ENCODE measurements around the gene NR6A1. TPM values are rescaled to one million over a fixed set of nuclear protein-coding genes. Genes with fewer than 3 reads are reported as not detected.
"Not testable (repeated sequence)": the region's sequence is repeated elsewhere in the genome, so short reads cannot be mapped to it uniquely, and the experiment has no call there.

The NR6A1 gene
- polyA plus RNA-seq, 3 donors, result 0.13 to 0.61 (median 0.22) TPM

DNA sequence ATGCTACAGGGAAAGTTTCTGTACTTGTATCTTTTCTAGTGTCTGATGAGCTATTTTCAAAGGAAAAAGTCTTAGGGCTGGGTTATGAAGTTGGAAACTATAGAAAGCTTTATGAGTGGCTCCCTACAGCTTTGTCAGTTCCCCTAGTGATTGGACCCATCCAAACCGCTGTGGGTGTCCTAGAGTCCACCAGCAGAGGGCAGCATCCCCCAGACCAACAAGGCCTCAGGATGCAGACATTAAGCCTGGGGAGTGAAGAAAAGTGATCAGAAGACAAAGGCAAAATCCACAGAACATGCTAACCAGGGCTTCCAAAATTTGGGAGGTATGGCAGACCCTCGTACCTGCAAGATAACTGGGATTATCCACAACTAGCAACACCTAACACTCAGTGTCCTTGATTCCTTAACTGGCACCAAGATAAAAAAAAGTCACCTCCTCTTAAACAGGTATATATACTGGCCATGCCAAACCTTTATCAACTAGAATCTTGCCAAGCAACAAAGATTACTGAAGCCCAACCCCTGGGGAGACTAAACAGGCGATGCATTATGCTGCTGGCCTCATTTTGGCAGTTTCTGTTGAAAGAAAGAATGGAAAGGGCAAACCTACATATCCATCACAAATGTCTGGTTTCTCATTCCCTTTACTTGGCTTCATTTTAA lies 153.5 kb downstream of the NR6A1 start:
- no peak overlapping the region for H3K27ac ChIP-seq (ENCODE audit: low read depth, low read length)
- WGBS, 3 donors, result 9 to 30% (median 21%) methylated on average over 3 of the region's 3 CpGs

DNA sequence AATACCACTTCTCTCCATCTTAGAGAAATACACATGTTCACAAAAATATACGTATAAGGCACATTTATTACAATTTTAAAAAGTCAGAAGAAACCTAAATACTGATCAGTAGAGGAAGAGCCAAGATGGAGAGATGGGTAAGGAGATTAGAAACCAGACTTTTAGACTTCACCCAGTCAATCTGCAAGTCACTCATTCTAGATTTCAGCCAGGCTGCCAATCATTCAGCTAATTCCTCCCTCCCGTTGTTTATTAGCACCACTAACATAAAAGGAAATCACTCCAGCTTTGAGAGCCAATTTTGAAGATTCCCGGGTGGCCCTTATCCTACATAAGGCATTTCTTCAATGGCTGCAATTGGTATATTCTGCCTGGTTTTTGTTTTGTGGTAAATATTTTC lies 154.2 kb downstream of the NR6A1 start:
- H3K27ac ChIP-seq (ENCODE audit: low read depth, low read length), result no peak overlapping the region
- 61 to 75% (median 69%) methylated on average over 3 of the region's 3 CpGs for WGBS, 3 donors

DNA sequence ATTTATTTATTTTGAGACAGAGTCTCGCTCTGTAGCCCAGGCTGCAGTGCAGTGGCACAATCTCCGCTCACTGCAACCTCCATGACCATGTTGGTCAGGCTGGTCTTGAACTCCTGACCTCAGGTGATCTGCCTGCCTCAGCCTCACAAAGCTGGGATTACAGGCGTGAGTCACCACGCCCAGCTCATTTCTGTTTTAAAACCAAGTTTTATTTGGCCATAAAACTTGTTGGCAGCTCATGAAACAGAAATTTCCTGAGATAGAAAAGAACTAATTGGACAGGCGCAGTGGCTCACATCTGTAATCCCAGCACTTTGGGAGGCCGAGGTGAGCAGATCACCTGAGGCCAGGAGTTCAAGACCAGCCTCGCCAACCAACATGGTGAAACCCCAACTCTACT lies 155.3 kb downstream of the NR6A1 start:
- WGBS, 3 donors, result 88 to 94% (median 93%) methylated on average over 7 of the region's 7 CpGs
- H3K27ac ChIP-seq (ENCODE audit: low read depth, low read length), result not testable (repeated sequence)

DNA sequence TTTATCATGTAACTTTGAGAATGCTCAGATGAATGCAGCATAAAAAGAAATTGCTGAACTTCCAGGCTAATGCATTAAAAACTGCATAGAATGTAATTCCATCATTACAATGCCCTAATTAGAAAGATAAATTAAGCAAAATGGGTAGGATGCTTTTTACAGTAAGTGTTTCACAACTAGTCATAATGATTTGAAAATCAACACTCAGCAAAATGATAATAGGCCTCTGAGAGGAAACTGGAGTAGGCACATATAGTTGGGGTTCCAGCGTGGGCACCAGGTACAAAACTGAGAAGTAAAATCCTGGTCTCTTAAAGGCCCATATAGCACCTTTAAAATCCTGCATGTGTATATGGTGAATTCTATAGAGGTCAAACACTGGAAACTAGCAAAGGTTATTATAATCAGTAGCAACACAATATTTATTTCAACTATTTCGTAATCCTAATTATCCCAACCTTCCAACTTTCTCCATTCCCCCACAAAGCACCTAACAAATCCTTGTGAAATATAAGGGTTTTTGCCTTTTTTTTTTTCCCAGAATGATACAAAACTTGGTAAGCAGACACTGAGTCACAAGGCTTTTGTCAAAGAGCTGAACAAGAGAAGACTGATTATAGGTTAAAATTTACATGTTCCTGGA lies 155.9 kb downstream of the NR6A1 start:
- no peak overlapping the region for H3K27ac ChIP-seq (ENCODE audit: low read depth, low read length)
- WGBS, 3 donors, result 79 to 94% (median 85%) methylated on average over 2 of the region's 2 CpGs

DNA sequence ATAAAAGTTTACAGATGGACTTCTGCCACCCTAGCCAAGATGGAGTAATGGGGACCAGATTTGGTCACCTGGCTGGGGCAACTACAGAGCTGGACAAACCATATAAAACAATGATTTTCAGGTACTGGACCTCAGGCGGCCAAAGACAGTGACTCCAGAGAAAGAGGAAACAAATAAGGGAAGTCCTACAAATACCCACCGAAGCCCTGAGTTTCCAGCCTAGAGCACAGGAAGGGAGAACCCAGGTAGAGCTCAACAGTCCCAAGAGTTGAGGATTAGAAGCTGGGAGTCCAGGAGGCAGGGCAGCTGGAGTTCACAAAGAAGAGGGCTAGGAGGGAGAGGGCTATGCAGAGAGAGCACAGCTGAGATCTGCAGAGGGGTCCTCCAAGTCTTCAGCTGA lies 157.3 kb downstream of the NR6A1 start:
- WGBS, 3 donors, result 31 to 79% (median 49%) methylated on average over 2 of the region's 2 CpGs
- no peak overlapping the region for H3K27ac ChIP-seq (ENCODE audit: low read depth, low read length)

DNA sequence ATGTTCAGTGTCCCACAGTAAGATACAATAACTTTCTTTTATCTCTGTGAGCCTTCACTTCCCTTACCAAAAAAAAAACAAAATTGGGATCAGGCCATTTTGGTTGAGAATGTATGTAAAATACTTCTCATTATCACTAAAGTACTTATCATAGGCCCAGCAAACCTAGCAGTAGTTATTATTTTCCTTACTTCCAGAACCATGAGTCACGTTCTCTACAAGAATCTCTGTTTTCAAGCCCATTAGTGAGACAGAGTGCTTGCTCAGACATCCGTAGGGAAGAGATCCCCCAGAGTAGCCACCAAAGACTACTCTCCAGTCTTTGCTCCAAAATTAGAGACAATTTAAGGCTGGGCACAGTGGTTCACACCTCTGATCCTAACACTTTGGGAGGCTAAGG lies 160.0 kb downstream of the NR6A1 start:
- WGBS, 3 donors, result 93 to 98% (median 96%) methylated on average over 2 of the region's 2 CpGs
- no peak overlapping the region for H3K27ac ChIP-seq (ENCODE audit: low read depth, low read length)

DNA sequence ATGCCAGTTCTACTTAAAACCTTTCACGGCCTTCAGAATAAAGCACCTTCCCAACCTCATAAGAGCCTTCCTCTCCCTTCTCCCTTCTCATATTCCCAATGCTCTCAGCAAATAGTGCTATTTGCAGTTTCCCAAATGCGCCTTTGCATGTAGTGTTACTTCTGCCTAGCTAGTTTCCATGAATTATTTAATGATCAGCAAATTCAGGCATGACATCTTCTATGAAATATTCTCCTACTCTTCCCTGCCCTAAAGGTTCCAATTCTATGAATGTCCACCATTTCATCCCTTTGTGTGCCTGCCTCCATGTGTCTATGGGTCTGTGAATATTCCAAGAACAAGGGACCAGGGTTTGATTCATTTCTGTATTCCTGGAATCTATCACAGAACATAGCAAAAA lies 165.1 kb downstream of the NR6A1 start:
- H3K27ac ChIP-seq (ENCODE audit: low read depth, low read length), result no peak overlapping the region
- 91 to 93% (median 91%) methylated on average over 2 of the region's 2 CpGs for WGBS, 3 donors

DNA sequence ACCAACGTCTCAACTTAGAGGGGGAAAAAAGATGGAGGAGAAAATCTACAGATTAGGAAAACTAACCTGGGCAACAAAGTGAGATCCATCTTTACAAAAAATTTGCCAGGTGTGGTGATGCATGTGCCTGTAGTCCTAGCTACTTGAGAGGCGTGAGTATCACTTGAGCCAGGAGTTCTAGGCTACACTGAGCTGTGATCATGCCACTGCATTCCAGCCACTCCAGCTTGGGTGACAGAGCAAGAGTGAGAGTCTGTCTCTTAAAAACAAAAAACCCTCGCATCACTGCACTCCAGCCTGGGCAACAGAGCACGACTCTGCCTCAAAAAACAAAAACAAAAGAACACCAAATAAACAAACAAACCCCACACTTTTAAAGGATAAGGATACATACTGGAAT lies 165.9 kb downstream of the NR6A1 start:
- WGBS, 3 donors, result 84 to 89% (median 88%) methylated on average over 4 of the region's 4 CpGs
- no peak overlapping the region for H3K27ac ChIP-seq (ENCODE audit: low read depth, low read length)

DNA sequence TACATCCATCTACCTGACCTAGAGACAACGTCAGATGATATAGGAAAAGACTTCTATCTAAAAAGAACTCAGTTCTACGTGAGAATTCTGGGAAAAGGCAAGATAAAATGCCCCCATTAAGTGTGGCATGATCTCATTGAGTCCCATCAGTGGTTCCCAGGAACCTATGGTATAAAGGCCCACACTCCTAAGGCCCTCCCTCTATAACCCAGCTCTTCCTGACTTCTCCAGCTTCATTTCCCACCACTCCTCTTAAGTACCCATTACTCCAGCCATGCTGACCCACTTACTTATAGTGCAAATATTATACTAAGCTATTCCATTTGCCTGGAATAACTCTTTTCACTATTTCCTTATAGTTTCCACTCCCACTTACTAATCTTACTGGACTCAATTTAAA lies 168.5 kb downstream of the NR6A1 start:
- 73 to 86% (median 85%) methylated on average over 2 of the region's 2 CpGs for WGBS, 3 donors
- H3K27ac ChIP-seq (ENCODE audit: low read depth, low read length), result no peak overlapping the region

DNA sequence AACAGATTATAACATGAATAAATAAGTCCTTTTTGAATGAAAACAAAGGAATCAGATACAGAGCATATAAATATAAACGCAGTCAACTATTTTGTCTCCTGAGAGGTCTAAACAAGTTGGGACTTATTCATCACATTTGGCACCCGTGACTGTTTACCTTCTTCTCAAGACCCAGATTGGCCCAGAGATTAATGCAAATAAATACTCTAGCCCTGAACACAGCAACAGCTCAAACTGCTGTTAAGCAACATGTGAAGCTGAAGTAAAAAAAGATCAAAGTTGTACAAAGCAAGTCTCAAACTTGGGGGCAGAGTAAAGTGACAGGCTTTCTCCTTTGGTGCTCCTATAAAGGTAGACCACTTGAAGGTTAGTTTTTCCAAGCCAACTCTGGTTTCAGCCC lies 168.9 kb downstream of the NR6A1 start:
- WGBS, 3 donors, result 25 to 66% (median 61%) methylated on average over 2 of the region's 2 CpGs
- no peak overlapping the region for H3K27ac ChIP-seq (ENCODE audit: low read depth, low read length)

DNA sequence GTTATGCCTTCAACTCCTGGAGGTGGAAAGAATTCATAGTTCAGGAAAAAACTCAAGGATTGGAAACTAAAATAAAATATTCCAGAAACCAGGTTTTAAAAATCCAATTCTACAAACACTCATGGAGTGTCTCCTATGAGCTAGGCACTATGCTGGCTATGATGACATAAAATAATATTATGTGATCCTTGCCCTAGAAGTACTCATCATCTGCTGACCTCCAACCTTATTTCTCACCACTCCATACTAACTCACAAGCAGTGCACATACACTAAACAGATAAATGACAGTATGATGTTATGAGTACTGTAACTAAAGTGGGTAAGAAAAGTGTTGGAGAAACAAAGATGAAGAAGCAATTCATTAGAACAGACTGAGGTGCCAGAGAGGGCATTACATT lies 170.7 kb downstream of the NR6A1 start:
- H3K27ac ChIP-seq (ENCODE audit: low read depth, low read length), result no peak overlapping the region

DNA sequence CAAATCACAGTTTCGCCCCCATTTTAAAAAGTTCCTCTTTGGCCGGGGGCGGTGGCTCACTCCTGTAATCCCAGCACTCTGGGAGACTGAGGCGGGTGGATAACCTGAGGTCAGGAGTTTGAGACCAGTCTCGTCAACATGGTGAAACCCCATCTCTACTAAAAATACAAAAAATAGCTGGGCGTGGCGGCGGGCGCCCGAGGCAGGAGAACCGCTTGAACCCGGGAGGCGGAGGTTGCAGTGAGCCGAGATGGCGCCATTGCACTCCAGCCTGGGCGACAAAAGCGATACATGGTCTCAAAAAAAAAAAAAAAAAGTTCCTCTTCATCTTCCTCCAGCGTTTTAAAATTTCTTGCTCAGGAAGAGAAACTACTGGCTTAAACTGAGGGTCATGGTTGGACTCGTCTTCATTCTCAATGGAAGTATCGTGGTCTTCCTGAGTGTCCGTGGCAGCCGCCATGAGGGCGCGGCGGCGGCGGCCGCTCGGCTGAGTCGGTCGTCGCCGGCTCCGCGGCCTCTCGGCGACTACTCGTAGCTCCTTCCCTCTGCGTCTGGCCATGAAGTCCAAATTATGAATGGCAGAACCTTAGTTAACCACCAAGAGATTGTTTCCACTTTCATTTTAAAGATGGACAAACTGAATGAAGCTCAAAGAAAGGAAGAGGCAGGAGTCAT lies 171.9 kb downstream of the NR6A1 start:
- 97 to 98% (median 98%) methylated on average over 39 of the region's 39 CpGs for WGBS, 3 donors
- no peak overlapping the region for H3K27ac ChIP-seq (ENCODE audit: low read depth, low read length)

DNA sequence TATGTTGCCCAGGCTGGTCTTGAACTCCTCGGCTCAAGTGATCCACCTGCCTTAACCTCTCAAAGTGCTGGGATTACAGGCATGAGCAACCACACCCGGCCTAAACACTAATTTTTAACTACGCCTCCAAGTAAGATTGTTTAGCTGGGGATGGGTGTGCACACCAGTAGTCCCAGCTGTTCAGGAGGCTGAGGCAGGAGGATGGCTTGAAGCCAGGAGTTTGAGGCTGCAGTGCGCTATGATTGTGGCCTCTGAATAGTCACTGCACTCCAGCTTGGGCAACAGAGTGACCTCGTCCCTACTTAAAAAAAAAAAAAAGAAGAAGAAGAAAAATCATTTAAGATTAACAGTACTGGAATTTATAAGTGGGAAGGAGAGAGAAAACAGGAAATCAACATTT lies 173.1 kb downstream of the NR6A1 start:
- 85 to 98% (median 86%) methylated on average over 5 of the region's 5 CpGs for WGBS, 3 donors
- no peak overlapping the region for H3K27ac ChIP-seq (ENCODE audit: low read depth, low read length)

DNA sequence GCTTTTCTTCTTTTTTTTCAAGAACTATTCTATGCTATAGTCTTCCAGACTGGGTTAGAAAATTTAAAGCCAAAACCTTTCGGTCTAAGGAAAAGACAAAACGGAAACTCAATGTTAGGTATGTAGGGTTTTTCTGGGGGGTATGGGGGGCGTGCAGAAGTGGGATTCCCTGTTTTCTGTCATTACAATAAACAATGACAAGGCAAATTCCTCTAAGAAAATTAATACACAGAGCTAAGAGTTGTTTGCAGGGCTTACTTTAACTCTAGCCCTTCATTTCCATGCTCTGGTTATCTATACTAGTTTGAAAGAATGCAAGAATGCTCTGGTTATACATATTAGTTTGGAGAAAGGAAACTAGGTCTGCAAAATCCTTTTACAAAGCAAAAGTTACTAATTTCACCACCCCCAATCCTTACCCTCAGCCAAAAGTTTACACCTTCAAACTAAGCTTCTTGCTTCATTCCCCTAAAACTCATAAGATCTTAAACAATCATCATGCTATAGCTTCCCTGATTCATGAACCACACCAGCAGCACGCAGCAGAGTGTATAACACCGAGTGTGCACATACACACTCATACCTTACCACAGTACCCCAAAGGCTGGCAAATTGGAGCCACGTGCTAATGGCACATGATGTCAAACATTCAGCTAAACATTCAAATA lies 174.8 kb downstream of the NR6A1 start:
- H3K27ac ChIP-seq (ENCODE audit: low read depth, low read length), result no peak overlapping the region
- WGBS, 3 donors, result 79 to 85% (median 79%) methylated on average over 6 of the region's 6 CpGs

DNA sequence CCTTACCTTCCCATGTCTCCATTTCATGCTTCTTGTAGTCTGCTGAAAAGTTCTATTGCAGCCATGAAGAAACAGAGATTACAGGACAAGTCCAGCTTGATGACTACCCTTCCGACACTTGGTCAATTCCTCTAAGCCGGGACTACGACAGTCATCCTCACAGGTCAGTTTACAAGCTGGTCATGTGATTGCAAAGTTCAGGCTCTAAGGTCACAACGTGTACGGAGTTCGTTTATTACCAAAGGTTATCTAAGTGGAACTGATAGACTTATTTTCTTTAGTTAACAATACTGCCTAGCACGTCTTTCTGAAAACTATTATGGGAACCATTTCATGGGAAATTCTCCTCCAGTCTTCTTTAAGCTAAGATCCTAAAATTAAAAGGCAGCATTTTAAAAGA lies 175.4 kb downstream of the NR6A1 start:
- no peak overlapping the region for H3K27ac ChIP-seq (ENCODE audit: low read depth, low read length)
- WGBS, 3 donors, result 44 to 86% (median 74%) methylated on average over 7 of the region's 7 CpGs

DNA sequence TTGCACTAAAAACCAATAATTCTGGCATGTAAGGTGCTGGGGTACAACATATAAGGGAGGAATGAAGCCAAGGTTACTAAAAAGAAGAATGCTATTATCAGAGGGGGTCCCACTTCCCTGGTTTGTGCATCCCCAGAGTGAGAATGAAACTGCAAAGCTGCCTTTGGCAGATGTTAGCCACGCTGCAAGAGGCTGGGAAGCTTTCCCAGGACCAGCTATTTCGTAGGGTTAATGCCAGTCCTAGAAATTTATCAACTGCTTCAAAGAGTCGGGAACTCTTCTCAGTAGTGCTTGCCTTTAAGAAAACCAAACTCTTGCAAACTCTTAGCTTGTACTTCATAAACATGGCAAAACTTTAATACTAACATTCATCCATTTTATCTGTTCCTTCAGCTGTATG lies 176.4 kb downstream of the NR6A1 start:
- no peak overlapping the region for H3K27ac ChIP-seq (ENCODE audit: low read depth, low read length)
- WGBS, 3 donors, result 51 to 63% (median 54%) methylated on average over 3 of the region's 3 CpGs

DNA sequence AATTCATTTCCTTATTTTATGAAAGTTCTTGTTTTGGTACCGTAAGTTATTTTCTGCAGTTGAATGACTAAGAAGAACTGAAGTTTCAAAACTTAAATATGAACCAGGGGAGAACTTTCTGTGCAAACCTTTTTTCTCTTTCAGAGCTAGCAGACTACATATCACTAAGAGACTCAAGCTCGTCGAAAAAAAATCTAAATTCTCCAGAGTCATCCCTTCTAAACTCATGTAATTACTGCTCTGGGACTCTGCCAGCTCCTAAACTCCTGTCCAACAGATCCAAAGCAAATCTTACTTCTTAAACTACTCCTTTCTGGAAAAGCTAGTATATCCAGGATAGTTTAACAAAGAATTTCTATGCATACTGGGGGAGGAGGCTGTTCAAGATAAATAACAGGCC lies 176.9 kb downstream of the NR6A1 start:
- no peak overlapping the region for H3K27ac ChIP-seq (ENCODE audit: low read depth, low read length)
- WGBS, 3 donors, result 31 to 57% (median 41%) methylated on average over 3 of the region's 3 CpGs

DNA sequence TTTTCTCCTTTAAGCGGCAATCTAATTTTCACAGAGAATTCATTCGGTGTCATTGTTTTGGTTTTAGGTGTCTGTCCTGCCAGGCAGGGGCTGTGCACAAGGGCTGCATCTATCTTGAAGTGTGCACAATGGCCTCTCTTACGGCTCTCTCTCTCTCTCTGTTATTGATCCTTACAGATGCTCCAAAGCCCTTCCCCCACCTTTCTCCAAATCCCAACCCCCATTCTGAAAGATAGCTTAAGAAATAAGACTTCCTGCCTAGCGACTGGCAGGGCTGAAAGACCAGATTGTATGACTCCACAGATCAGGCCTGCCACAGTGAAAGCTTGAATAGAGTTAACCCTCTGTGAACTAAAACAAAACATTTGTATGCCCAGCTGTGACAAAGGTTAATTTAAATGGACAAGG lies 177.5 kb downstream of the NR6A1 start:
- H3K27ac ChIP-seq (ENCODE audit: low read depth, low read length), result no peak overlapping the region
- WGBS, 3 donors, result 40 to 64% (median 58%) methylated on average over 4 of the region's 4 CpGs

DNA sequence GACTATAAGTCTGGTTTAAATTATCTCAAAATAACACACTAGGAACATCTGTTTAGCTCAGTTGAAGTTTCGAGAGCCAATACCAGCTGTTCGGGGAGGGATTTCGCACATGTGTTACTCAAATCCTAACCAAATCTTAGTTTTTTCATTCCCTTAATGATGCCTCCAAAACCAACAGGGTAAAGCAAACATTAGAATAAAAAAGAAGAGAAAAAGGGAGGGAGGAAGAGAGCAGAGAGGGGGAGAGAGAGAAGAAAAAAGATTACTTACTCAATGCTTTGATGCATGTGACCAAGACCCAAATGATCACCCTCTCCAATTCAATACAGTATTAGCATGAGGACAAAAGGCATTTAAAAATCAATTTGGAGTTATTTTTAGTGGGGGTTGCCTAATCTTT lies 177.9 kb downstream of the NR6A1 start:
- 81 to 92% (median 82%) methylated on average over 3 of the region's 3 CpGs for WGBS, 3 donors
- no peak overlapping the region for H3K27ac ChIP-seq (ENCODE audit: low read depth, low read length)

Measured in adipose tissue (tissue), 3 donors.